Large intestine (tissue), 3 donors: ENCODE measurements around the gene N4BP2L1. TPM values are rescaled to one million over a fixed set of nuclear protein-coding genes. Genes with fewer than 3 reads are reported as not detected.
A peak's percentile ranks its signal among the peaks of the same experiment; 100 is the strongest.

ENCODE experiments used
- DNase-seq, 2 donors: peaks; one replicate each; pipeline versions ENCODE4 v3.0.0 to v3.0.0-alpha.2; 2013
- H3K27ac ChIP-seq: one replicate; pipeline ENCODE4 v1.5.1; 2013; ENCODE audit warnings: low read length
- H3K27me3 ChIP-seq: 2 replicates; pipeline ENCODE4 v1.6.1; 2013; ENCODE audit warnings: low read length; ENCODE audit not compliant: control insufficient read depth, insufficient read depth
- H3K36me3 ChIP-seq: 2 replicates; pipeline ENCODE4 v1.6.1; 2013; ENCODE audit warnings: low read length; ENCODE audit not compliant: control insufficient read depth, insufficient read depth
- H3K4me1 ChIP-seq: one replicate; pipeline ENCODE4 v1.6.1; 2013; ENCODE audit warnings: low read length; ENCODE audit not compliant: control insufficient read depth, insufficient read depth
- H3K4me3 ChIP-seq: one replicate; pipeline ENCODE4 v1.5.1; 2013; ENCODE audit warnings: low read length
- H3K9me3 ChIP-seq: one replicate; pipeline ENCODE4 v1.6.1; 2013; ENCODE audit warnings: mild to moderate bottlenecking, low read depth, low read length, moderate library complexity; ENCODE audit not compliant: control insufficient read depth
- WGBS: methylation state at CpG from one replicate; pipeline ENCODE4 v1.1.5; 2013; ENCODE audit warnings: low lambda C conversion rate; ENCODE audit not compliant: insufficient coverage; 5-methylcytosine and 5-hydroxymethylcytosine counted together
- polyA plus RNA-seq: library from polyadenylated mRNA; unstranded; fragments of 120-200 nt; gene quantifications from one replicate; pipeline ENCODE4 v1.2.1, GENCODE V29; 2013

The N4BP2L1 gene
- polyA plus RNA-seq, 1 donor, result 17.6 TPM

DNA sequence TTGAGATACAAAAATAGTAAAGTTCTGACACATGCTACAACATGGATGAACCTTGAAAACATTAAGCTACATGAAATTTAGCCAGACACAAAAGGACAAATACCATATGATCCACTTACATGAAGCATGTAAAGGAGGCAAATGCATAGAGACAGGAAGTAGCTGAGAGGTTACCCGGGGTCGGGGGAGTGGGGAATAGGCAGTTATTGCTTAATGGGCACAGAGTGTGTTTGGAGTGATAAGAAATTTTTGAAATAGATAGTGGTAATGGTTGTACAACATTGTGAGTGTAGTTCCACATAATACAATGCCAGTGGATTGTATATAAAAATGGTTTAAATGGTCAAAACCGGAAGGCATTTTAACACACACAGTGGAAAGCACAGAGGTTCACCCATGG is 4.3 kb downstream of the N4BP2L1 start:
- H3K27me3 ChIP-seq, result no peaks in the 10 kb centered on the region
- peaks cover 6% of the 10 kb centered on the region for H3K4me1 ChIP-seq
- peaks cover 3% of the 10 kb centered on the region for H3K9me3 ChIP-seq
- no peak for DNase-seq
- WGBS, result no CpG with 5 or more reads among the region's 3 CpGs
- H3K36me3 ChIP-seq, result no peaks in the 10 kb centered on the region
- no peak overlapping the region for H3K27ac ChIP-seq
- H3K4me3 ChIP-seq, result no peak overlapping the region

DNA sequence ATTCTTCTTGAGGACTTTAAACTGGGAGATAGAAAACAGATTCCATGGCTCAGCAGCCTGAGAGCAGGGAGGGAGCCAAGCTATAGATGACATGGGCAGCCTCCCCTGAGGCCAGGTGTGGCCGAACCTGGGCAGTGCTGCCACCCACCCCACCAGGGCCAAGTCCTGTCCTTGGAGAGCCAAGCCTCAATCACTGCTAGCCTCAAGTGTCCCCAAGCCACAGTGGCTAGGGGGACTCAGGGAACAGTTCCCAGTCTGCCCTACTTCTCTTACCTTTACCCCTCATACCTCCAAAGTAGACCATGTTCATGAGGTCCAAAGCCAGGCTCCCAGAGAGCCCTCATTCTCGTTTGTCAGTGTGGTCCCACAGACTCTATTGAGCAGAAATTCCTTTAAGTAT is 8.1 kb downstream of the N4BP2L1 start:
- DNase-seq, result no peak
- Histone ChIP-seq H3K4me1 (no peaks in the 10 kb centered on the region), H3K27me3 (no peaks in the 10 kb centered on the region), H3K9me3 (peaks cover 3% of the 10 kb centered on the region), H3K27ac (no peak overlapping the region), H3K4me3 (no peak overlapping the region), H3K36me3 (no peaks in the 10 kb centered on the region)
- no CpG with 5 or more reads among the region's 2 CpGs for WGBS

DNA sequence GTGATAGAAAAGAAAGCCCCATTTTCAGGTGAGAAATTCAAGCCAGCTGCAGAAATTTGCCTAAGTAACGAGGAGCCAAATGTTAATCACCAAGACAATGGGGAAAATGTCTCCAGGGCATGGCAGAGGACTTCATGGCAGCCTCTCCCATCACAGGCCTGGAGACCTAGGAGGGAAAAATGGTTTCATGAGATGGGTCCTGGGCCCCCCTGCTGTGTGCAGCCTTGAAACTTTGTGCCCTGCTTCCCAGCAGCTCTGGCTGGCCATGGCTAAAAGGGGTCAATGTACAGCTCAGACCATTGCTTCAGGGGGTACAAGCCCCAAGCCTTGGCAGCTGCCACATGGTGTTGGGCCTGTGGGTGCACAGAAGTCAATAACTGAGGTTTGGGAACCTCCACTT is 9.9 kb downstream of the N4BP2L1 start:
- Histone ChIP-seq H3K9me3 (peaks cover 3% of the 10 kb centered on the region), H3K4me3 (no peak overlapping the region), H3K27me3 (no peaks in the 10 kb centered on the region), H3K36me3 (no peaks in the 10 kb centered on the region), H3K27ac (no peak overlapping the region), H3K4me1 (no peaks in the 10 kb centered on the region)
- DNase-seq, result no peak
- no CpG with 5 or more reads among the region's 1 CpG for WGBS

DNA sequence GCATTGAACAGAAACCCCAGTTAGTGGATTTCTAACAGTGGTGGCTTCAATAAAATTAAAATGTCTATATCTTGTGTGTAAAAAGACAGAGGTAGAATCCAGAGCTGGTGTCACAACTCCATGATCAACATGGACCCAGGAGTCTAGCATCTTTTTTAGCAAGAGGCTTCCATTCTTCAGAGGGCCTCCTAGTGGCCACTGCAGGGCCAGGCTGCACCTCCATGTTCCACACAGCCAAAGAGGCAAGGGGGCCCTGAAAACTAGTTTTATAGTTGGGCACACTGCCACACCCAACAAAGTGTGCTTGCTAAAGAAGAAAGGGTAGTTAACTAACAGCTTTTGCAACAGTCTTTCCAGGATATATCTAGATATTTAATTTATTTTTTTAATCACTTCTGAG is 12.9 kb downstream of the N4BP2L1 start:
- Histone ChIP-seq H3K27me3 (no peaks in the 10 kb centered on the region), H3K4me1 (no peaks in the 10 kb centered on the region), H3K27ac (no peak overlapping the region), H3K4me3 (no peak overlapping the region), H3K9me3 (peaks cover 3% of the 10 kb centered on the region), H3K36me3 (no peaks in the 10 kb centered on the region)
- no peak for DNase-seq

DNA sequence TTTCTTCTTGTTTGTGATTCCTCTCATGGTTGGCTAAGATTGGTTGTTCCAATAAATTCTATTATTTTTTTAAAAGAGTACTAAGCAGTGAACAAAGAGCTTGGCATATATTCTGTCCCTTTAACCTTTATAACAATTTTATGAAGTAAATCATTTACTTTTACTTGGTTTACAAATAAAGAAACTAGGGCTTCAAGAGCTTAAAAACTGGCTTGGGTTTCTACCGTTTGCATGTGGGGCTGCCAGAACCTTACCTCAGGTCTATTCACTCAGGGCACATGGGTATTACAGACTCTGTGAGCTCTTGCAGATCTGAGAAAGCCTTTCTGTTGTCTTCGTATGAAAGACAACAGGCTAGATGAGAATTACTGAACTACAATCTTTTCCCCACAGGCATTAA is 13.3 kb downstream of the N4BP2L1 start:
- no peak for DNase-seq
- Histone ChIP-seq H3K36me3 (no peaks in the 10 kb centered on the region), H3K9me3 (no peaks in the 10 kb centered on the region), H3K27ac (no peak overlapping the region), H3K4me1 (peaks cover under 1% of the 10 kb centered on the region), H3K4me3 (no peak overlapping the region), H3K27me3 (no peaks in the 10 kb centered on the region)
- no CpG with 5 or more reads among the region's 2 CpGs for WGBS

DNA sequence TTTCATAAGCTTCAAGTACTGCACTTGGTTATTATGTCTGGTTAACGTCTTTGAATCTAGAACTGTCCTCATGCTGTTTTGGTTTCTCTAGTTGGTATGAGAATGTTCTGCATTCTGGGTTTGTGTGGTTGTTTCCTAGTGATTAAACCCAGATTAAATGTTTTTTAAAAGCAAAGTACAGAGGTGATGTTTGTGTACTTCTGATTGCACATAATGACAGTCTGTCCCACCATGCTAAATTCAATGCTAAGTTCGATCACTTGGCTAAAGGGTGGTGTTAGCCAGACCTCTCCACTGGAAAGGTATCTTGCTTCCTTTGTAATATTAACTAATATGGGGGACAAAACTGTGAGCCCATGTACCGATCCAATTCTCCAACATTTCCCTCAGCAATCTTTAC is 14.6 kb downstream of the N4BP2L1 start:
- no peak for DNase-seq
- Histone ChIP-seq H3K4me1 (peaks cover 2% of the 10 kb centered on the region), H3K36me3 (no peaks in the 10 kb centered on the region), H3K4me3 (no peak overlapping the region), H3K27ac (no peak overlapping the region), H3K9me3 (no peaks in the 10 kb centered on the region), H3K27me3 (no peaks in the 10 kb centered on the region)
- 80% methylated on average over 1 of the region's 3 CpGs for WGBS

DNA sequence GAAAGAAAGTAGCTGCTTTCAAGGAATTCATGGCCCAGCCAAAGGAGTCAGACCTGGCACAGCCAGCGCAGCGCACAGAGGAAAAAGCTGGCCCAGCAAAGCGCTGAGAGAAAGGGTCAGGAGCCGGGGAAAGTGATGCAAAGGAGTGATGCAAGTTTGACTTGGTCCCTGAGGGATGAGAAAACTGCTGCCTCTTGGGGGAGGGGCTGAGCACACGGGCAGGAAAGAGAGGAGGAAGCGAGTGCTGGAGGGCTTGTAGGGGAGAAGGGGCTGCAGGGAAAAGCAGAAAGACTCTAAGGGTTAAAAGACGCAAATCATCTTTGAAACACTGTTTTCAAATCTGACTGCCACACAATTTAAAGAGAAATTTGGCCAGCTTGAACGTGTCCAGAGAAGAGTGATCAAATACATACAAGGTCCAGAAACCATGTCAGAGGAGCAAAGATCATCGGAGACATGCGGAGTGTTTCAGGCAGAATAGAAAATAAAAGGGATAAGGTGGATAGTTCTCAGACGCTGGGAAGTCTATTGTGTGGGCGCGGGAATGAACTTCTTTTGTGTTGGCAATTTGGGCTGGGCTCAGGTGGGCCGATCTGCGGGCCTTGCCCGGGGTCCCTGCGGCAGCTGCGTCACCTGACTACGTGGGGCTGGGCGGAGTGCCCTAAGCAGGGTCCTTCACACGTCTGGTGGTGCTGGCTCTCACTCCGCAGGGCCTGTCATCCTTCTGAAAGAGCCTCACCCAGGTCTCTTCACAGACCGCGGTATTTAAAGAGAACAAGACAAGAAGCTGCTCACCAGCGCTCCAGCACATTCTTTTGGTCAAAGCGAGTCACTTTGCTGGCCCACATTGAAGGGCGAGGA is 18.1 kb downstream of the N4BP2L1 start:
- Histone ChIP-seq H3K27me3 (no peaks in the 10 kb centered on the region), H3K9me3 (no peaks in the 10 kb centered on the region), H3K36me3 (peaks cover 2% of the 10 kb centered on the region), H3K27ac (no peak overlapping the region), H3K4me3 (peak overlapping the region; percentile 30), H3K4me1 (peaks cover 2% of the 10 kb centered on the region)
- DNase-seq, result peak; percentile 9 to 55
- 42% methylated on average over 3 of the region's 27 CpGs for WGBS

DNA sequence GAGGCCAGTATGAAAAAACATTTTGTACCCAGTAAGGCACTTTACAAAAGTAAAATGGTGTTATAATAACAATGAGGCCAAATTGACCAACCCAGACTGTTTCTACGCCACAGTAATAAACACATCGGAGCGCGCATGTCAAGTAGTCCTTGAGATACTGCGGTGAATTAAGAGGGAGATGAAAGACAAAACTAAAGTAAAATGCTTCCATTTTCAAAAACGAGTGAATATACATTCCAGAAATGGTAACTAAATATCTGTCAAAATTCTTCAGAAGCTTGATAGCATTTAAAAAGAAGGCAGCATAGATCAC is 19.0 kb downstream of the N4BP2L1 start:
- no peak for DNase-seq
- H3K4me3 ChIP-seq, result no peak overlapping the region

DNA sequence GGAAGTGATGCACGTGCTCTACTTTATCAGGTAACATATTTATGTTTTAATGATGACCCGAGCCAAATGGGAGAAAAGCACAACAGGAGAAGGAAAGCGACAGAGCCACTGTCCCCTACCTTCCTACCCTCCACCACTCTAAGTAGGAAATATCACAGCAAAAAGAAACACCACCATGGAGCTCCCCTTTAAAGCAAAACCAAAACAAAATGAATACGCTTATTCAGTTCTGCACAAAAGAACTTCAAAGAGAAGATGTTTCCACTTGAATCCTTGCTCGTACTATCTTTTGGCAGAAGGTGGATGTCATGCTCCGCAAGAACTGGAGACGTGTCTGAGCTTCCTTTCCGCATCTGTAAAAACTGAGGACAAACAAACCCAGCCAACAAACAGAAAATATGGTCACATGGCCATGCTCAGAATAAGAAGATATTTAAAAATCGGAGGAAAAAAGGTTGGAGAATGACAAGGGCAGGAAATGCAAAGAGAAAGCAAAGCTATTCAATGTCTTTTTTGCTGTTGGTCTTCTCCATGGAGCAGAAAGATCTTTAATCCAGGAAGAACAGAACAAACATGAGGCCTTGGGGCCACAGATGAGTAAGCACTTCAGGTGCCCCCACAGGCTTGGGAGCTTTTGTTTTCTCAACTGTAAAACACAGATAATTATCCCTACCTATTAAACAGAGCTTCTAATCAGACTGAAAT is 19.5 kb downstream of the N4BP2L1 start:
- no peaks in the 10 kb centered on the region for H3K9me3 ChIP-seq

More for the DNA sequence above, 19.0 kb downstream of the N4BP2L1 start:
- whole genome bisulfite sequencing, result 88% methylated on average over 6 of the region's 6 CpGs
- no peaks in the 10 kb centered on the region for H3K9me3 ChIP-seq
- H3K4me1 ChIP-seq, result peaks cover 2% of the 10 kb centered on the region
- no peak overlapping the region for H3K27ac ChIP-seq
- H3K36me3 ChIP-seq, result peaks cover 2% of the 10 kb centered on the region
- H3K27me3 ChIP-seq, result no peaks in the 10 kb centered on the region

DNA sequence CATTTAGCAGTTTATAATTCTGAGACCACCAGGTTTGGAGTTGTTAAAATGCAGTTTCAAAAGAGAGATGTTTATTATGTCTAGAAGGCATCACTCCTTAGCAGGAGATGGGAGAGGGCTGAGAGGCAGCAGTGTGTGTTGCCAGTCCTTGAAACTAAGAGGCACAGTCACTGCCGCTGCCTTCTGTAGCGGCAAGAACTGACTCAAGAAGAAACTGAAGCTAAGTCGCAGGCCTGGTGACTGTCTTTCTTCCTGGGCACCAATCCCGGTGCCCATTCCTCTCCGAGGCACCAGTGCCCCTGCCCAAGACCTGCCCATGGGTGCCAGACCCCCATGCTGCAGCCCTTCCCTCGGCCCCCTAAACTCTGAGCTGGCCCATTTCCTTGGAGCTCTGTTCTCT is 20.1 kb downstream of the N4BP2L1 start:
- DNase-seq, result no peak
- peaks cover 3% of the 10 kb centered on the region for H3K36me3 ChIP-seq
- H3K9me3 ChIP-seq, result no peaks in the 10 kb centered on the region
- peaks cover 2% of the 10 kb centered on the region for H3K4me1 ChIP-seq
- H3K27ac ChIP-seq, result no peak overlapping the region
- no peak overlapping the region for H3K4me3 ChIP-seq
- H3K27me3 ChIP-seq, result no peaks in the 10 kb centered on the region
- no CpG with 5 or more reads among the region's 6 CpGs for WGBS

More for the DNA sequence above, 19.5 kb downstream of the N4BP2L1 start:
- Histone ChIP-seq H3K36me3 (peaks cover 2% of the 10 kb centered on the region), H3K27ac (no peak overlapping the region), H3K4me1 (peaks cover 2% of the 10 kb centered on the region), H3K27me3 (no peaks in the 10 kb centered on the region), H3K4me3 (no peak overlapping the region)
- no peak for DNase-seq
- WGBS, result 73% methylated on average over 2 of the region's 9 CpGs

DNA sequence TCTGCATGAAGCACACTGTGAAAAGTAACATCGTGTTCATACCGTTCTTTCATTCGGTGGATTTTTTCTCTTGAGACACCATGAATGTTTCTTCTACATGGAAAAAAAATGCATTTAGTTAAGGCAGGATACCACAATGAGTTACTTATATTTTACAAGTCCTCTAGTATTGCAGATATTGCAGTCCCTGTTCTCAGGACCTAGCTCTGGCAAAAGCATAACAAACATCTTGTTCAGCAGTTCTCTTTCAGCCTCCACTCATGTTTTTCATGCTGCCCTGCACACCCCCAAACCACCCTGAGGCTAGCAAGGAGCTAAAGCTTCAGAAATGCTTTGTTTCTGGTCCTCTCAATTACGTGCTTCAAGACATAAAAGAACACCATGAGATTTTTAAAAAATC is 24.8 kb downstream of the N4BP2L1 start:
- no peaks in the 10 kb centered on the region for H3K9me3 ChIP-seq
- whole genome bisulfite sequencing, result 100% methylated on average over 1 of the region's 4 CpGs
- no peak for DNase-seq
- no peaks in the 10 kb centered on the region for H3K4me1 ChIP-seq
- H3K27ac ChIP-seq, result no peak overlapping the region
- no peaks in the 10 kb centered on the region for H3K27me3 ChIP-seq
- peaks cover 6% of the 10 kb centered on the region for H3K36me3 ChIP-seq
- no peak overlapping the region for H3K4me3 ChIP-seq
